ENCODE measurements around the gene METTL25B. TPM values are rescaled to one million over a fixed set of nuclear protein-coding genes. Genes with fewer than 3 reads are reported as not detected.

METTL25B gene
- total and polyA plus RNA-seq, 4 donors, result 24.4 to 42.6 (median 31.6) TPM

- H3K9me3 ChIP-seq (ENCODE audit: control insufficient read depth in 4 of 4, insufficient read depth in 3 of 4, low read length in 3 of 4), result no peaks in the 10 kb centered on the region
- TF ChIP-seq CTCF (IDR thresholded peaks at IDR 0.05; ENCODE audit: control extremely low read depth, extremely low read depth), result peak; percentile 27
- DNase-seq, result peak; percentile 100
- H3K27me3 ChIP-seq (ENCODE audit: control insufficient read depth in 3 of 3, insufficient read depth in 3 of 3, low read length in 2 of 3), result no peaks in the 10 kb centered on the region
- H3K36me3 ChIP-seq (ENCODE audit: control insufficient read depth in 4 of 4, insufficient read depth in 4 of 4, low read length in 4 of 4), result peaks cover 0 to 16% (median 9%) of the 10 kb centered on the region in 4 donors
- peak within 1 kb of the TSS; percentile 92 to 94 for H3K27ac ChIP-seq (ENCODE audit: low read depth in 1 of 2, low read length in 1 of 2)
- H3K4me3 ChIP-seq, result peak within 1 kb of the TSS; percentile 91
- 0% methylated on average over 42 to 50 of the region's 50 CpGs for WGBS, 2 donors
- peak; percentile 94 for ATAC-seq (ENCODE audit: insufficient read depth, low FRiP score)
- H3K9ac ChIP-seq (ENCODE audit: insufficient read depth in 1 of 2, low read length in 2 of 2), result peak within 1 kb of the TSS; percentile 83 to 98
- peaks cover 4 to 39% (median 9%) of the 10 kb centered on the region in 5 donors for H3K4me1 ChIP-seq (ENCODE audit: control insufficient read depth in 5 of 5, insufficient read depth in 5 of 5, low read length in 5 of 5)
Observed at GRCh38 chr1:156767101-156767878, 39.0 kb downstream of the METTL25B start, which contains the start of gene PRCC. Gene PRCC, plus strand, starts transcription at chr1:156767535. Its CDS starts 237 bp downstream, at chr1:156767772.

- peak overlapping the region; percentile 83 to 98 for H3K9ac ChIP-seq (ENCODE audit: insufficient read depth in 1 of 2, low read length in 2 of 2)
- peak in 2 of 3 donors; percentile 33 to 40 for DNase-seq
- WGBS, 2 donors, result 0 to 1% methylated on average over 21 to 31 of the region's 31 CpGs
Observed at GRCh38 chr1:156767879-156768604, 39.8 kb downstream of the METTL25B start.

GRCh38 chr1:156768610-156769295 lies 40.5 kb downstream of the METTL25B start:
- Histone ChIP-seq H3K4me1 (ENCODE audit: control insufficient read depth in 5 of 5, insufficient read depth in 5 of 5, low read length in 5 of 5) (peaks cover 7 to 44% (median 15%) of the 10 kb centered on the region in 5 donors), H3K27me3 (ENCODE audit: control insufficient read depth in 3 of 3, insufficient read depth in 3 of 3, low read length in 2 of 3) (no peaks in the 10 kb centered on the region), H3K4me3 (peak overlapping the region; percentile 91), H3K9me3 (ENCODE audit: control insufficient read depth in 4 of 4, insufficient read depth in 3 of 4, low read length in 3 of 4) (no peaks in the 10 kb centered on the region), H3K36me3 (ENCODE audit: control insufficient read depth in 4 of 4, insufficient read depth in 4 of 4, low read length in 4 of 4) (peaks cover 0 to 16% (median 11%) of the 10 kb centered on the region in 4 donors), H3K27ac (ENCODE audit: low read depth in 1 of 2, low read length in 1 of 2) (no peak overlapping the region), H3K9ac (ENCODE audit: insufficient read depth in 1 of 2, low read length in 2 of 2) (peak overlapping the region; percentile 83 to 98)
- DNase-seq, result no peak
- no peak for TF ChIP-seq CTCF (IDR thresholded peaks at IDR 0.05; ENCODE audit: control extremely low read depth, extremely low read depth)
- ATAC-seq (ENCODE audit: insufficient read depth, low FRiP score), result no peak
- WGBS, 2 donors, result 25 to 38% methylated on average over 8 of the region's 8 CpGs

More at GRCh38 chr1:156767879-156768604, 39.8 kb downstream of the METTL25B start:
- peak overlapping the region; percentile 91 for H3K4me3 ChIP-seq
- H3K36me3 ChIP-seq (ENCODE audit: control insufficient read depth in 4 of 4, insufficient read depth in 4 of 4, low read length in 4 of 4), result peaks cover 0 to 16% (median 9%) of the 10 kb centered on the region in 4 donors
- TF ChIP-seq CTCF (IDR thresholded peaks at IDR 0.05; ENCODE audit: control extremely low read depth, extremely low read depth), result no peak
- H3K4me1 ChIP-seq (ENCODE audit: control insufficient read depth in 5 of 5, insufficient read depth in 5 of 5, low read length in 5 of 5), result peaks cover 7 to 44% (median 11%) of the 10 kb centered on the region in 5 donors
- no peak for ATAC-seq (ENCODE audit: insufficient read depth, low FRiP score)
- peak overlapping the region; percentile 89 to 94 for H3K27ac ChIP-seq (ENCODE audit: low read depth in 1 of 2, low read length in 1 of 2)
- no peaks in the 10 kb centered on the region for H3K9me3 ChIP-seq (ENCODE audit: control insufficient read depth in 4 of 4, insufficient read depth in 3 of 4, low read length in 3 of 4)
- no peaks in the 10 kb centered on the region for H3K27me3 ChIP-seq (ENCODE audit: control insufficient read depth in 3 of 3, insufficient read depth in 3 of 3, low read length in 2 of 3)

Measured in lung (tissue), 12 donors.